SHP77 treated with DMSO at 0.1 percent for 48 hours (cell line): ENCODE data around the gene MOBP.

Experiments used
- DNase-seq: peaks from one replicate; lab custom pipeline; 2025; lab: John Stamatoyannopoulos, UW

The MOBP gene

DNA sequence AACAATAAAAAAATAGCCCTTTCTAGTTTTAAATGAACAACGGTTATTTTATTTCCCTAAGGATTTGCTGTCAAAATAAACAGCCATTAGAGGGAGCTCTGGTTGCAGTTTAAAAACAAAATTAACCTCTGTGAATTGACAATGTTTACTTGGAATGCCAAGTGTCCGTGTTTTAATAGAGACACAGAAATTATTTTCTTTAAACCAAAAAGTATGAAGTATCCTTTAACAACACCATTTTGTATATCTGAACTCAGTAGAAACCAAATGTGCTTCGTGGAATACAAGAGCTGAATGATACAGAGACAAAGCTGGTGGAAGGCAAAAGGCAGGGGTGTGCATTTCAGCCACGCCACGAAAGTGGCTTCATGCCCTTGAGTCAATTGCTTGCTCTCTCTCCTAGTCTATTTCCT lies 74.4 kb downstream of the MOBP start:
- DNase-seq = peak; percentile 1

DNA sequence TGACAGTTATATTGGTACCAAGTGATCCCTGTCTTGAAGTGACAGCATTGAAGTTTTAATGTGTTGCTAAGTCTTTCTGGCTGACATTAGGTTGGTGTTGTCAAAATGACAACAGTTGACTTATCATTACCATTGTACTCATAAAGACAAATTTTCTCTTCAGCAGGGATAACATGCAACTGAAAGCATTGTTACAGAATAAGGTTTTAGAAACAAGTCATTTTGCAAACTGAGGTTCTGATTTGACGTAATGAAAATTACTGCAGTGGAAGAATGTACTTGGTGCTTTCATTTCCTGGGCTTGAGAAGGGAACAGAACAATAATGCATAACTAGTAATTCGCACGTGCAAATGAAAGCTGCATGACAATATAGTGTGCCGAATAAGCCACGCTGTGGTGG lies 75.1 kb downstream of the MOBP start:
- DNase-seq = no peak

DNA sequence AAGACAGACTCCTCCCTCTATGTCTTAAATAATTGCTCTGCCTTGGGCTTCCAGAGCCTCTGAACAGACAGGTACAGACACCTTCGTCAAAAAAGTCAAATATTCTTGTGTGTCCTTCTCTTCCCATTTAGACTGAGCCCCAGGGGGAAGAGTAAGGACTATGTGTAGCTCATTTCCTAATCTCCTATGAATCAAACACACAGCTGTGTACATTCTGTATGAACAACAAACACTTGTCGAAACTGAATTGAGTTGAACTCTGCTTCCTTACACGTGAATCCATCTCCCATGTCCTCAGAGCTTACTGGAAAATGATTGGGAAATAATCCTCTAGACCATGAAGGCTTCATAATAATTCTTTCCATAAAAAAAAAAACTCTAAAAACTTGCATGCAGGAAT lies 80.8 kb downstream of the MOBP start:
- no peak for DNase-seq

DNA sequence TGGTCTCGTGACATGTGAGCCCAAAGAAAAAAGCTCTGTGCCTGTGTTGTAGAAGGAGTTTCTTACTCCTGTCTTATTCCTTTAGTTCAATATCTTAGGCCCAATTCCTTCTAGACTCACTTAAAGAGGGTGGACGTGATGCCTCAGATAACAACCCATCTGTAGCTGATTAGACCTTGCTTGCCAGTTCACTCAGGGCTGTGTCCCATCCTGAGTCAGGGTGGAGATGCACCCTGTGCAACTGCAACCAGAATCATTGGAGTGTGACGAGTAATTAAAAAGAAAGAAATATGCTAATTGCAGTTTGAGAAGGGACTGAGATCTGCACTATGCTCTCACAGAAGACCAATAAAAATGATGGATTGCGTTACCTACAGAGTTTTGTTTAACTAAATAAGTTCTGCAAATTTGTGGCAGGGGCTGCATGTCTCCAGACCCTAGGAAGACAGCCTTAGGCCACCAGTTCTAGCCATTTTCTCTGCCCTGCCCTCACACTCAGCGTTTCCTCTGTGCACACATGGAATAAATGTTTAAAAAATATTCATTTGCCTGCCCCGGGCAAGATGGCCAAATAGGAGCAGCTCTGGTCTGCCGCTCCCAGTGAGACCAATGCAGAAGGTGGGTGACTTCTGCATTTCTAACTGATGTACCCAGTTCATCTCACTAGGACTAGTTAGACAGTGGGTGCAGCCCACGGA lies 83.0 kb downstream of the MOBP start:
- no peak for DNase-seq
